Activated naive CD4-positive, alpha-beta T cell (primary cell): Measurements from ENCODE around the gene RRN3.
"Not testable (repeated sequence)": the region's sequence is repeated elsewhere in the genome, so short reads cannot be mapped to it uniquely, and the experiment has no call there.

Experiments used
- DNase-seq, 4 experiments: peaks; one replicate each; lab custom pipeline; 2025; lab: John Stamatoyannopoulos, UW

RRN3 gene

GRCh38 chr16:15052747-15053476 is 41.2 kb downstream of the RRN3 start:
- no peak for DNase-seq

GRCh38 chr16:15051387-15051951 is 42.6 kb downstream of the RRN3 start:
- no peak for DNase-seq

GRCh38 chr16:15050440-15050839 is 43.6 kb downstream of the RRN3 start:
- not testable (repeated sequence) for DNase-seq

- DNase-seq, result no peak
Measured at GRCh38 chr16:15049581-15050180, 44.4 kb downstream of the RRN3 start.

GRCh38 chr16:15046692-15047376 is 47.2 kb downstream of the RRN3 start:
- DNase-seq, result no peak

- not testable (repeated sequence) for DNase-seq
Measured at GRCh38 chr16:15045270-15045669, 48.8 kb downstream of the RRN3 start.

- no peak for DNase-seq
Measured at GRCh38 chr16:15044286-15044685, 49.8 kb downstream of the RRN3 start.

- no peak for DNase-seq
Measured at GRCh38 chr16:15043344-15043743, 50.7 kb downstream of the RRN3 start.

GRCh38 chr16:15041271-15042004 is 52.6 kb downstream of the RRN3 start:
- no peak for DNase-seq

GRCh38 chr16:15038689-15039088 is 55.4 kb downstream of the RRN3 start:
- DNase-seq, result no peak

- DNase-seq, result no peak
Measured at GRCh38 chr16:15037745-15038144, 56.3 kb downstream of the RRN3 start.

- DNase-seq, result no peak
Measured at GRCh38 chr16:15037003-15037402, 57.1 kb downstream of the RRN3 start.

GRCh38 chr16:15035163-15035729 is 58.8 kb downstream of the RRN3 start:
- no peak for DNase-seq

- DNase-seq, result no peak
Measured at GRCh38 chr16:15034266-15035162, 59.6 kb downstream of the RRN3 start.

GRCh38 chr16:15033309-15033707 is 60.8 kb downstream of the RRN3 start:
- no peak for DNase-seq

- no peak for DNase-seq
Measured at GRCh38 chr16:15032547-15033308, 61.3 kb downstream of the RRN3 start.

GRCh38 chr16:15031586-15031985 is 62.5 kb downstream of the RRN3 start:
- no peak for DNase-seq

GRCh38 chr16:15031179-15031578 is 62.9 kb downstream of the RRN3 start:
- DNase-seq, result no peak

GRCh38 chr16:15029749-15030148 is 64.3 kb downstream of the RRN3 start:
- not testable (repeated sequence) for DNase-seq
